ENCODE data around the gene CHST5.
A peak's percentile ranks its signal among the peaks of the same experiment; 100 is the strongest.

The CHST5 gene

GRCh38 chr16:75529959-75530358, 5.9 kb downstream of the CHST5 start:
- Histone ChIP-seq H2AK5ac (ENCODE audit: low read depth, low read length) (no peak overlapping the region), H3K27me3 (ENCODE audit: control insufficient read depth in 3 of 3, insufficient read depth in 3 of 3, low read depth in 1 of 3, low read length in 3 of 3) (no peaks in the 10 kb centered on the region), H3K4ac (ENCODE audit: low read length) (no peak overlapping the region), H3K9ac (ENCODE audit: low read depth, low read length, poor library complexity) (peak overlapping the region; percentile 36), H2AFZ (ENCODE audit: low read length) (no peak overlapping the region), H3K79me1 (ENCODE audit: low read depth, low read length) (peaks cover 6% of the 10 kb centered on the region), H3K9me3 (replicated peaks in 1 of 2; ENCODE audit: control insufficient read depth in 2 of 2, insufficient read depth in 1 of 2, low read depth in 1 of 2, low read length in 2 of 2) (no peaks in the 10 kb centered on the region), H3K4me1 (ENCODE audit: control insufficient read depth in 2 of 2, insufficient read depth in 1 of 2, low read depth in 1 of 2, low read length in 2 of 2) (no peaks in the 10 kb centered on the region), H3K14ac (ENCODE audit: low read length) (no peak overlapping the region), H2BK12ac (ENCODE audit: low read length) (no peak overlapping the region), H2BK120ac (ENCODE audit: low read depth, low read length) (no peak overlapping the region), H3K4me2 (ENCODE audit: insufficient read depth, low read length, poor library complexity, severe bottlenecking) (no peak overlapping the region), H3K18ac (ENCODE audit: low read length) (peak overlapping the region; percentile 1), H3K27ac (replicated peaks; ENCODE audit: low read length) (no peak overlapping the region), H2BK5ac (ENCODE audit: low read length) (no peak overlapping the region), H3K36me3 (replicated peaks in 1 of 2; ENCODE audit: control insufficient read depth in 2 of 2, insufficient read depth in 2 of 2, low read length in 2 of 2) (no peaks in the 10 kb centered on the region), H4K8ac (ENCODE audit: low read depth, low read length) (no peak overlapping the region), H3K4me3 (ENCODE audit: low read length in 2 of 2) (no peak overlapping the region), H2BK15ac (ENCODE audit: low read length) (no peak overlapping the region), H3K23ac (ENCODE audit: low read depth, low read length, poor library complexity) (peak overlapping the region; percentile 49), H4K91ac (ENCODE audit: low read depth, low read length, poor library complexity) (no peak overlapping the region)
- WGBS, 2 donors (ENCODE audit: extremely low coverage in 2 of 2, insufficient read length in 2 of 2, insufficient replicate concordance in 1 of 2) = no CpG with 5 or more reads among the region's 29 CpGs
- no peak for DNase-seq (ENCODE audit: low spot score)

- no peak overlapping the region for H2AFZ ChIP-seq (ENCODE audit: low read length)
- H2BK5ac ChIP-seq (ENCODE audit: low read length) = no peak overlapping the region
- peak overlapping the region; percentile 17 for H3K4ac ChIP-seq (ENCODE audit: low read length)
- no CpG with 5 or more reads among the region's 81 CpGs for WGBS, 2 donors (ENCODE audit: extremely low coverage in 2 of 2, insufficient read length in 2 of 2, insufficient replicate concordance in 1 of 2)
- peak overlapping the region; percentile 16 for H2AK5ac ChIP-seq (ENCODE audit: low read depth, low read length)
- H3K9me3 ChIP-seq (replicated peaks in 1 of 2; ENCODE audit: control insufficient read depth in 2 of 2, insufficient read depth in 1 of 2, low read depth in 1 of 2, low read length in 2 of 2) = no peaks in the 10 kb centered on the region
- H3K23ac ChIP-seq (ENCODE audit: low read depth, low read length, poor library complexity) = peak overlapping the region; percentile 76
- H3K27ac ChIP-seq (replicated peaks; ENCODE audit: low read length) = no peak overlapping the region
- H3K4me2 ChIP-seq (ENCODE audit: insufficient read depth, low read length, poor library complexity, severe bottlenecking) = no peak overlapping the region
- H2BK120ac ChIP-seq (ENCODE audit: low read depth, low read length) = peak overlapping the region; percentile 20
- H3K4me1 ChIP-seq (ENCODE audit: control insufficient read depth in 2 of 2, insufficient read depth in 1 of 2, low read depth in 1 of 2, low read length in 2 of 2) = no peaks in the 10 kb centered on the region
- H4K91ac ChIP-seq (ENCODE audit: low read depth, low read length, poor library complexity) = no peak overlapping the region
- H2BK15ac ChIP-seq (ENCODE audit: low read length) = no peak overlapping the region
- no peak for DNase-seq (ENCODE audit: low spot score)
- no peak overlapping the region for H2BK12ac ChIP-seq (ENCODE audit: low read length)
- H3K36me3 ChIP-seq (replicated peaks in 1 of 2; ENCODE audit: control insufficient read depth in 2 of 2, insufficient read depth in 2 of 2, low read length in 2 of 2) = no peaks in the 10 kb centered on the region
- peak overlapping the region; percentile 72 for H3K9ac ChIP-seq (ENCODE audit: low read depth, low read length, poor library complexity)
- H3K18ac ChIP-seq (ENCODE audit: low read length) = peak overlapping the region; percentile 73
- H3K14ac ChIP-seq (ENCODE audit: low read length) = peak overlapping the region; percentile 40
- no peak overlapping the region for H3K4me3 ChIP-seq (ENCODE audit: low read length in 2 of 2)
- H3K27me3 ChIP-seq (ENCODE audit: control insufficient read depth in 3 of 3, insufficient read depth in 3 of 3, low read depth in 1 of 3, low read length in 3 of 3) = no peaks in the 10 kb centered on the region
- H3K79me1 ChIP-seq (ENCODE audit: low read depth, low read length) = peaks cover 6% of the 10 kb centered on the region
- H4K8ac ChIP-seq (ENCODE audit: low read depth, low read length) = peak overlapping the region; percentile 70
Observed at GRCh38 chr16:75529056-75529905, 6.6 kb downstream of the CHST5 start.

DNA sequence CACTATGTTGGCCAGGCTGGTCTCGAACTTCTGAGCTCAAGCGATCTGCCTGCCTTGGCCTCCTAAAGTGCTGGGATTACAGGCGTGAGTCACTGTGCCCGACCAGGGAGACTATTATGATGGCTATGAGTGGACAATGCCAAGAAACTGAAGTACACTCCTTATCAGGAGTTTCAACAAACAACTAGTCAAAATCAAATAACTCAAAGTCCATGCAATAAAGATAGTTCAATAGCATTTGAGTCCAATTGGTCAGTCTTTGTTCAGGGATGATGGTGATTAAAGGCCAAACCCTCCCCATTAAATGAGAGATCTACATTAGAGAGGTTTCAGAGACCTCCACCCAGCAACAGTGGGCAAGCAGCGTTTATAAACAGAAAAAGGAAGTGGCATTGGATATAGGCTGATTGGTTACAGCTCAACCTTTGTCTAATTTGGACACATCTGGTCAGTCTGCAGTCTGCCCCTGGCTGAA, 8.0 kb downstream of the CHST5 start:
- Histone ChIP-seq H3K4ac (ENCODE audit: low read length) (no peak overlapping the region), H4K91ac (ENCODE audit: low read depth, low read length, poor library complexity) (no peak overlapping the region), H3K4me3 (ENCODE audit: low read length in 2 of 2) (no peak overlapping the region), H3K14ac (ENCODE audit: low read length) (no peak overlapping the region), H3K9ac (ENCODE audit: low read depth, low read length, poor library complexity) (no peak overlapping the region), H2AFZ (ENCODE audit: low read length) (no peak overlapping the region), H2BK15ac (ENCODE audit: low read length) (no peak overlapping the region), H3K9me3 (replicated peaks in 1 of 2; ENCODE audit: control insufficient read depth in 2 of 2, insufficient read depth in 1 of 2, low read depth in 1 of 2, low read length in 2 of 2) (no peaks in the 10 kb centered on the region), H3K79me1 (ENCODE audit: low read depth, low read length) (peaks cover 6% of the 10 kb centered on the region), H3K4me1 (ENCODE audit: control insufficient read depth in 2 of 2, insufficient read depth in 1 of 2, low read depth in 1 of 2, low read length in 2 of 2) (no peaks in the 10 kb centered on the region), H3K27me3 (ENCODE audit: control insufficient read depth in 3 of 3, insufficient read depth in 3 of 3, low read depth in 1 of 3, low read length in 3 of 3) (no peaks in the 10 kb centered on the region), H3K18ac (ENCODE audit: low read length) (no peak overlapping the region), H2AK5ac (ENCODE audit: low read depth, low read length) (no peak overlapping the region), H4K8ac (ENCODE audit: low read depth, low read length) (no peak overlapping the region), H3K36me3 (replicated peaks in 1 of 2; ENCODE audit: control insufficient read depth in 2 of 2, insufficient read depth in 2 of 2, low read length in 2 of 2) (no peaks in the 10 kb centered on the region), H2BK120ac (ENCODE audit: low read depth, low read length) (no peak overlapping the region), H3K27ac (replicated peaks; ENCODE audit: low read length) (no peak overlapping the region), H3K23ac (ENCODE audit: low read depth, low read length, poor library complexity) (no peak overlapping the region), H2BK12ac (ENCODE audit: low read length) (no peak overlapping the region), H2BK5ac (ENCODE audit: low read length) (no peak overlapping the region), H3K4me2 (ENCODE audit: insufficient read depth, low read length, poor library complexity, severe bottlenecking) (no peak overlapping the region)
- DNase-seq (ENCODE audit: low spot score) = no peak
- no CpG with 5 or more reads among the region's 5 CpGs for WGBS, 2 donors (ENCODE audit: extremely low coverage in 2 of 2, insufficient read length in 2 of 2, insufficient replicate concordance in 1 of 2)

DNA sequence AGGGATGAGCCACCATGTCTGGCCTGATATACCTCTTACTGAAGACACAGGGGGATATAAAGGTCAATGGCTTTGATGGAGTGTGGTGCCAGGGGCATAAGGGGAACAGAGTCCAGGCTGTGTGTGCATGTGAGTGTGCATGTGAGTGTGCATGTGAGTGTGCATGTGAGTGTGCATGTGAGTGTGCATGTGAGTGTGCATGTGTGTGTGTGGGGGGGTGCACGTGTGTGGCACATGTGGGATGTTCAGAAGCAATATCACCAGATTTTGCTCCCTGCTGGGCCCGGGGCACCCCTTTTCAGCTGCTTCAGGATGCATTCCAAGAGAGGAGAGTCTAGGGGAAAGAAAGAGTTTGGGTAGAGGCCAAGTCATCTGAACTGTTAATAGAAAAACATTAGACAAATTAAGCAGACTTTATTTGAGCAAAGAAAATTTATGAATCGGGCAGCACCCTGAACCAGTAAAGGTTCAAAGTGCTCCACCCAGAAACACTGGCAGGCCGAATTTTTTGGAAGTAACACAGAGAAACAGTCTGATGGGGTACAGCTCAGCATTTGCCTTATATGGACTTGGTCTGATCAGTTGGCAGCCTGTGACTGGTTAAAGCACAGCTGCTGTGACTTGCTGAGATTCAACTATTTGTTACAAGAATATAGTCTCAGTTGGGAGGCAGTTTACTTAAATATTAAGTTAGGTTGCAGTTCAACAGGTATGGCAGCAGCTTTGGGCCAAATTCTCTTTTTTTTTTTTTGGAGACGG, 9.7 kb downstream of the CHST5 start:
- H2BK120ac ChIP-seq (ENCODE audit: low read depth, low read length) = no peak overlapping the region
- no peak overlapping the region for H2BK12ac ChIP-seq (ENCODE audit: low read length)
- H3K4me3 ChIP-seq (ENCODE audit: low read length in 2 of 2) = peak overlapping the region in 1 of 2 donors; percentile 7
- H2BK5ac ChIP-seq (ENCODE audit: low read length) = no peak overlapping the region
- H3K4ac ChIP-seq (ENCODE audit: low read length) = no peak overlapping the region
- no CpG with 5 or more reads among the region's 5 CpGs for WGBS, 2 donors (ENCODE audit: extremely low coverage in 2 of 2, insufficient read length in 2 of 2, insufficient replicate concordance in 1 of 2)
- no peak overlapping the region for H2AK5ac ChIP-seq (ENCODE audit: low read depth, low read length)
- no peaks in the 10 kb centered on the region for H3K36me3 ChIP-seq (replicated peaks in 1 of 2; ENCODE audit: control insufficient read depth in 2 of 2, insufficient read depth in 2 of 2, low read length in 2 of 2)
- no peak overlapping the region for H2AFZ ChIP-seq (ENCODE audit: low read length)
- H3K23ac ChIP-seq (ENCODE audit: low read depth, low read length, poor library complexity) = no peak overlapping the region
- no peaks in the 10 kb centered on the region for H3K27me3 ChIP-seq (ENCODE audit: control insufficient read depth in 3 of 3, insufficient read depth in 3 of 3, low read depth in 1 of 3, low read length in 3 of 3)
- no peak overlapping the region for H3K4me2 ChIP-seq (ENCODE audit: insufficient read depth, low read length, poor library complexity, severe bottlenecking)
- H3K27ac ChIP-seq (replicated peaks; ENCODE audit: low read length) = no peak overlapping the region
- H4K91ac ChIP-seq (ENCODE audit: low read depth, low read length, poor library complexity) = no peak overlapping the region
- DNase-seq (ENCODE audit: low spot score) = no peak
- peaks cover 6% of the 10 kb centered on the region for H3K79me1 ChIP-seq (ENCODE audit: low read depth, low read length)
- no peak overlapping the region for H4K8ac ChIP-seq (ENCODE audit: low read depth, low read length)
- no peak overlapping the region for H2BK15ac ChIP-seq (ENCODE audit: low read length)
- no peaks in the 10 kb centered on the region for H3K9me3 ChIP-seq (replicated peaks in 1 of 2; ENCODE audit: control insufficient read depth in 2 of 2, insufficient read depth in 1 of 2, low read depth in 1 of 2, low read length in 2 of 2)
- H3K9ac ChIP-seq (ENCODE audit: low read depth, low read length, poor library complexity) = no peak overlapping the region
- no peak overlapping the region for H3K14ac ChIP-seq (ENCODE audit: low read length)
- H3K18ac ChIP-seq (ENCODE audit: low read length) = no peak overlapping the region
- H3K4me1 ChIP-seq (ENCODE audit: control insufficient read depth in 2 of 2, insufficient read depth in 1 of 2, low read depth in 1 of 2, low read length in 2 of 2) = no peaks in the 10 kb centered on the region

Measured in neuronal stem cell (in vitro differentiated cells).